GM12878 (cell line): ENCODE data around the gene ROPN1B. TPM values are rescaled to one million over a fixed set of nuclear protein-coding genes. Genes with fewer than 3 reads are reported as not detected.

Source experiments
- BCL11A ChIP-seq: IDR thresholded peaks from 2 replicates; pipeline ENCODE4 v1.6.1; 2011; ENCODE audit warnings: low read depth, low read length
- EP300 ChIP-seq, 2 experiments: fragments of 150-350 bp in 1 of 2; IDR thresholded peaks; 2 replicates each; pipeline ENCODE4 v1.6.1; 2011 to 2012; ENCODE audit warnings: low read depth in 2 of 2, low read length in 2 of 2, borderline replicate concordance in 1 of 2, improper control_type of control experiment in 1 of 2, inconsistent platforms in 1 of 2; ENCODE audit not compliant: control insufficient read depth in 1 of 2
- HCFC1 ChIP-seq: fragments of 150-350 bp; IDR thresholded peaks from 2 replicates; pipeline ENCODE4 v1.6.1; 2014; ENCODE audit warnings: low read length
- KAT2A ChIP-seq: conservative IDR thresholded peaks from 2 replicates; pipeline ENCODE4 v1.6.1; 2011; ENCODE audit warnings: low read depth, low read length; ENCODE audit not compliant: control insufficient read depth
- POLR2AphosphoS5 ChIP-seq: IDR thresholded peaks from 2 replicates; pipeline ENCODE4 v1.6.1; 2011; ENCODE audit warnings: mild to moderate bottlenecking, low read length, inconsistent platforms
- STAT1 ChIP-seq: fragments of 450-650 bp; conservative IDR thresholded peaks from 2 replicates; pipeline ENCODE4 v1.6.1; 2014; ENCODE audit warnings: antibody characterized with exemption, mild to moderate bottlenecking
- polyA plus RNA-seq, 11 experiments: library from polyadenylated mRNA; depleted of rRNA in 4 of 11; unstranded in 6 of 11; stranded (reverse) in 5 of 11; fragments of >200 nt; fragmentation: Nextera tagmentation in 4 of 11; fragmentation: Illumina TruSeq in 1 of 11; extraction: Ambion mirVana in 4 of 11; extraction: Trizol in 1 of 11; gene quantifications; 1 replicate in 1 of 11; 2 replicates in 10 of 11; pipeline versions ENCODE4 v1.2.1 to v1.2.3, GENCODE V29; 2011 to 2016; ENCODE audit warnings: inconsistent platforms in 2 of 11, missing spikeins in 2 of 11, low read depth in 1 of 11
- total RNA-seq, 4 experiments: library from RNA; depleted of rRNA in 3 of 4; stranded (reverse); fragments of >200 nt in 3 of 4; fragmentation: Illumina TruSeq in 1 of 4; extraction: Trizol in 1 of 4; gene quantifications; 2 replicates each; pipeline versions ENCODE4 v1.2.1 to v1.2.3, GENCODE V29; 2013 to 2021
- TF ChIP-seq, protein P1 (sequence below): IDR thresholded peaks from 2 replicates; pipeline ENCODE4 v1.6.1; 2012; ENCODE audit warnings: improper control_type of control experiment, low read depth, low read length; ENCODE audit not compliant: insufficient replicate concordance
- TF ChIP-seq, protein P2 (sequence below): fragments of 450-650 bp; IDR thresholded peaks from 2 replicates; pipeline ENCODE4 v1.6.1; 2017; ENCODE audit warnings: antibody characterized with exemption, mild to moderate bottlenecking, moderate library complexity
- TF ChIP-seq, protein P3 (sequence below): fragments of 150-350 bp; IDR thresholded peaks from 2 replicates; pipeline ENCODE4 v1.6.1; 2014; ENCODE audit warnings: mild to moderate bottlenecking, low read depth, low read length
- TF ChIP-seq, protein P4 (sequence below): IDR thresholded peaks from 2 replicates; pipeline ENCODE4 v1.6.1; 2012; ENCODE audit warnings: mild to moderate bottlenecking, low read depth, low read length

The ROPN1B gene
- total and polyA plus RNA-seq, 10 of the 15 experiments (the other 5 are each of a cell fraction or from before 2014, with no cell fraction given), result not detected

DNA sequence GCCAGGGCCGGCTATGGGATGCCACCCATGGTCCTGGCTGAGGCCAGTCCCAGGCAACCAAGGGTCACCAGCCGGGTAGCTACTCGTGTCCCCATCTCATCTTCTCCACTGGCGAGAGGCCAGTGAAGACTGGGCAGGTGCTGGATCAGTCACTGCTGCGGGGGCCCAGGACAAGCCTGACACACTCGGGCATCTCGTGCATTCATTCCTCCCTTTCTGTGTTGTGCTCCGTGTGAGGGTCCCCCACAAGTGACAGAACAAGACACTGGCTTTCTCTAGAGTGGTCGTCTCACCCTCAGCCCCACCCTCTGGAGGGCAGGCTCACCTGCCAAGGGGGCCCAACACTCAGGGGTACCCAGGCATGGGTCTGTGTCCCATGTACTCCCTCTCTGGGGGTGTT lies 48.4 kb downstream of the ROPN1B start (continued):
- TF ChIP-seq, protein P1, sequence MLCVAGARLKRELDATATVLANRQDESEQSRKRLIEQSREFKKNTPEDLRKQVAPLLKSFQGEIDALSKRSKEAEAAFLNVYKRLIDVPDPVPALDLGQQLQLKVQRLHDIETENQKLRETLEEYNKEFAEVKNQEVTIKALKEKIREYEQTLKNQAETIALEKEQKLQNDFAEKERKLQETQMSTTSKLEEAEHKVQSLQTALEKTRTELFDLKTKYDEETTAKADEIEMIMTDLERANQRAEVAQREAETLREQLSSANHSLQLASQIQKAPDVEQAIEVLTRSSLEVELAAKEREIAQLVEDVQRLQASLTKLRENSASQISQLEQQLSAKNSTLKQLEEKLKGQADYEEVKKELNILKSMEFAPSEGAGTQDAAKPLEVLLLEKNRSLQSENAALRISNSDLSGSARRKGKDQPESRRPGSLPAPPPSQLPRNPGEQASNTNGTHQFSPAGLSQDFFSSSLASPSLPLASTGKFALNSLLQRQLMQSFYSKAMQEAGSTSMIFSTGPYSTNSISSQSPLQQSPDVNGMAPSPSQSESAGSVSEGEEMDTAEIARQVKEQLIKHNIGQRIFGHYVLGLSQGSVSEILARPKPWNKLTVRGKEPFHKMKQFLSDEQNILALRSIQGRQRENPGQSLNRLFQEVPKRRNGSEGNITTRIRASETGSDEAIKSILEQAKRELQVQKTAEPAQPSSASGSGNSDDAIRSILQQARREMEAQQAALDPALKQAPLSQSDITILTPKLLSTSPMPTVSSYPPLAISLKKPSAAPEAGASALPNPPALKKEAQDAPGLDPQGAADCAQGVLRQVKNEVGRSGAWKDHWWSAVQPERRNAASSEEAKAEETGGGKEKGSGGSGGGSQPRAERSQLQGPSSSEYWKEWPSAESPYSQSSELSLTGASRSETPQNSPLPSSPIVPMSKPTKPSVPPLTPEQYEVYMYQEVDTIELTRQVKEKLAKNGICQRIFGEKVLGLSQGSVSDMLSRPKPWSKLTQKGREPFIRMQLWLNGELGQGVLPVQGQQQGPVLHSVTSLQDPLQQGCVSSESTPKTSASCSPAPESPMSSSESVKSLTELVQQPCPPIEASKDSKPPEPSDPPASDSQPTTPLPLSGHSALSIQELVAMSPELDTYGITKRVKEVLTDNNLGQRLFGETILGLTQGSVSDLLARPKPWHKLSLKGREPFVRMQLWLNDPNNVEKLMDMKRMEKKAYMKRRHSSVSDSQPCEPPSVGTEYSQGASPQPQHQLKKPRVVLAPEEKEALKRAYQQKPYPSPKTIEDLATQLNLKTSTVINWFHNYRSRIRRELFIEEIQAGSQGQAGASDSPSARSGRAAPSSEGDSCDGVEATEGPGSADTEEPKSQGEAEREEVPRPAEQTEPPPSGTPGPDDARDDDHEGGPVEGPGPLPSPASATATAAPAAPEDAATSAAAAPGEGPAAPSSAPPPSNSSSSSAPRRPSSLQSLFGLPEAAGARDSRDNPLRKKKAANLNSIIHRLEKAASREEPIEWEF, result no peak
- no peak for TF ChIP-seq EP300 (IDR thresholded peaks at IDR 0.05; ENCODE audit: borderline replicate concordance in 1 of 2, control insufficient read depth in 1 of 2, low read depth in 2 of 2, low read length in 2 of 2)
- TF ChIP-seq KAT2A, result no peak
- TF ChIP-seq, protein P2, sequence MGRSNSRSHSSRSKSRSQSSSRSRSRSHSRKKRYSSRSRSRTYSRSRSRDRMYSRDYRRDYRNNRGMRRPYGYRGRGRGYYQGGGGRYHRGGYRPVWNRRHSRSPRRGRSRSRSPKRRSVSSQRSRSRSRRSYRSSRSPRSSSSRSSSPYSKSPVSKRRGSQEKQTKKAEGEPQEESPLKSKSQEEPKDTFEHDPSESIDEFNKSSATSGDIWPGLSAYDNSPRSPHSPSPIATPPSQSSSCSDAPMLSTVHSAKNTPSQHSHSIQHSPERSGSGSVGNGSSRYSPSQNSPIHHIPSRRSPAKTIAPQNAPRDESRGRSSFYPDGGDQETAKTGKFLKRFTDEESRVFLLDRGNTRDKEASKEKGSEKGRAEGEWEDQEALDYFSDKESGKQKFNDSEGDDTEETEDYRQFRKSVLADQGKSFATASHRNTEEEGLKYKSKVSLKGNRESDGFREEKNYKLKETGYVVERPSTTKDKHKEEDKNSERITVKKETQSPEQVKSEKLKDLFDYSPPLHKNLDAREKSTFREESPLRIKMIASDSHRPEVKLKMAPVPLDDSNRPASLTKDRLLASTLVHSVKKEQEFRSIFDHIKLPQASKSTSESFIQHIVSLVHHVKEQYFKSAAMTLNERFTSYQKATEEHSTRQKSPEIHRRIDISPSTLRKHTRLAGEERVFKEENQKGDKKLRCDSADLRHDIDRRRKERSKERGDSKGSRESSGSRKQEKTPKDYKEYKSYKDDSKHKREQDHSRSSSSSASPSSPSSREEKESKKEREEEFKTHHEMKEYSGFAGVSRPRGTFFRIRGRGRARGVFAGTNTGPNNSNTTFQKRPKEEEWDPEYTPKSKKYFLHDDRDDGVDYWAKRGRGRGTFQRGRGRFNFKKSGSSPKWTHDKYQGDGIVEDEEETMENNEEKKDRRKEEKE, result no peak
- TF ChIP-seq POLR2AphosphoS5, result no peak
- TF ChIP-seq, protein P3, sequence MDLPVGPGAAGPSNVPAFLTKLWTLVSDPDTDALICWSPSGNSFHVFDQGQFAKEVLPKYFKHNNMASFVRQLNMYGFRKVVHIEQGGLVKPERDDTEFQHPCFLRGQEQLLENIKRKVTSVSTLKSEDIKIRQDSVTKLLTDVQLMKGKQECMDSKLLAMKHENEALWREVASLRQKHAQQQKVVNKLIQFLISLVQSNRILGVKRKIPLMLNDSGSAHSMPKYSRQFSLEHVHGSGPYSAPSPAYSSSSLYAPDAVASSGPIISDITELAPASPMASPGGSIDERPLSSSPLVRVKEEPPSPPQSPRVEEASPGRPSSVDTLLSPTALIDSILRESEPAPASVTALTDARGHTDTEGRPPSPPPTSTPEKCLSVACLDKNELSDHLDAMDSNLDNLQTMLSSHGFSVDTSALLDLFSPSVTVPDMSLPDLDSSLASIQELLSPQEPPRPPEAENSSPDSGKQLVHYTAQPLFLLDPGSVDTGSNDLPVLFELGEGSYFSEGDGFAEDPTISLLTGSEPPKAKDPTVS, result no peak
- no peak for TF ChIP-seq STAT1
- no peak for TF ChIP-seq BCL11A
- TF ChIP-seq, protein P4, sequence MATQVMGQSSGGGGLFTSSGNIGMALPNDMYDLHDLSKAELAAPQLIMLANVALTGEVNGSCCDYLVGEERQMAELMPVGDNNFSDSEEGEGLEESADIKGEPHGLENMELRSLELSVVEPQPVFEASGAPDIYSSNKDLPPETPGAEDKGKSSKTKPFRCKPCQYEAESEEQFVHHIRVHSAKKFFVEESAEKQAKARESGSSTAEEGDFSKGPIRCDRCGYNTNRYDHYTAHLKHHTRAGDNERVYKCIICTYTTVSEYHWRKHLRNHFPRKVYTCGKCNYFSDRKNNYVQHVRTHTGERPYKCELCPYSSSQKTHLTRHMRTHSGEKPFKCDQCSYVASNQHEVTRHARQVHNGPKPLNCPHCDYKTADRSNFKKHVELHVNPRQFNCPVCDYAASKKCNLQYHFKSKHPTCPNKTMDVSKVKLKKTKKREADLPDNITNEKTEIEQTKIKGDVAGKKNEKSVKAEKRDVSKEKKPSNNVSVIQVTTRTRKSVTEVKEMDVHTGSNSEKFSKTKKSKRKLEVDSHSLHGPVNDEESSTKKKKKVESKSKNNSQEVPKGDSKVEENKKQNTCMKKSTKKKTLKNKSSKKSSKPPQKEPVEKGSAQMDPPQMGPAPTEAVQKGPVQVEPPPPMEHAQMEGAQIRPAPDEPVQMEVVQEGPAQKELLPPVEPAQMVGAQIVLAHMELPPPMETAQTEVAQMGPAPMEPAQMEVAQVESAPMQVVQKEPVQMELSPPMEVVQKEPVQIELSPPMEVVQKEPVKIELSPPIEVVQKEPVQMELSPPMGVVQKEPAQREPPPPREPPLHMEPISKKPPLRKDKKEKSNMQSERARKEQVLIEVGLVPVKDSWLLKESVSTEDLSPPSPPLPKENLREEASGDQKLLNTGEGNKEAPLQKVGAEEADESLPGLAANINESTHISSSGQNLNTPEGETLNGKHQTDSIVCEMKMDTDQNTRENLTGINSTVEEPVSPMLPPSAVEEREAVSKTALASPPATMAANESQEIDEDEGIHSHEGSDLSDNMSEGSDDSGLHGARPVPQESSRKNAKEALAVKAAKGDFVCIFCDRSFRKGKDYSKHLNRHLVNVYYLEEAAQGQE, result no peak
- no peak for TF ChIP-seq HCFC1
